Measurements from ENCODE around the gene C3orf20. TPM values are rescaled to one million over a fixed set of nuclear protein-coding genes. Genes with fewer than 3 reads are reported as not detected.
"Not testable (repeated sequence)": the region's sequence is repeated elsewhere in the genome, so short reads cannot be mapped to it uniquely, and the experiment has no call there.

The C3orf20 gene
- total RNA-seq, 2 experiments from 2014 or later = 0.08 TPM; not detected in 1

DNA sequence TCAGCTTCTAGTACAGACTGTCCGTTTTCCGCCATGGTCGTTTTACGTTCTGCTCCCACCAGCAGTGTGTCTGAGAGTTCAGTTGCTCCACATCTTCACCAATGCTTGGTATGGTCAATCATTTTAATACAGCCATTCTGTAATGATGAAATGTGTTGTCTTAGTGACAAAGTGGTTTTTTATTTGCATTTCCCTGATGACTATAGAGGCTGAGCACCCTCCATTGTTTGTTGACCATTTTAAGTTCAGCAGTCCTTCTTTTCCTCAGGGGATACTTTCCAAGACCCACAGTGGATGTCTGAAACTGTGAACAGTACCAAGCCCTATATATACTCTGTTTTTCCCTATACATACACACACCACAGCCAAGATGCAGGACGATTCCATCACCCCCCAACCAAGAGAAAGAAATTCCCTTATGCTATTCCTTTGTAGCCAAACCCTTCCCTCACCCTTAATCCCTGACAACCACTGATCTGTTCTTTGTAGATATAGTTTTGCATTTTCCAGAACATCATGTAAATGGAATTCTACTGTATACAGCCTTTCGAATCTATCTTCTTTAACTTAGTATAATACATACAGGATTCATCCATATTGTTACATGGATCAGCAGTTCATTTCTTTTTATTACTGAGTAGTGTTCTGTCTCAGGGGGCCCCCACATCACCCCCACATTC, 55.9 kb downstream of the C3orf20 start:
- ChIA-PET POLR2A (no interaction called here), CTCF (no interaction called here)

DNA sequence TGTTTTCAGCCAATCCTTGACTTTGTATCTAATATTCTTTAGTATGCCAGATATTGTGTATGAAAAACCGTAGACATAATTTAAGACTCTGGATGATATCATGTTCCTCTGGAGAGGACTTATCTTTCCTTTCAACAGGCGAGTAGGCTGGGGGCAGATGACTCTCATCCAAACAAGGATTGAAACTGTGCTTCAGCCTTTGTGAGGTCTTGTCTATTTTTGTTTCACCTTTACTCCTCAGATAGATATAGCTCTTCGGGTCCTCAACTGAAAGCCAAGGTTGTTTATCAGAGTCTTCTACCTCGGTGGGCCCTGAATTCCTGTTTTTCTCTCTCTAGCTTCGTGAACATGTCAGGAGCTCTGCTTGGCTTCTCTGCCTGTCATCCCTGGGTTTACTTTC, 66.0 kb downstream of the C3orf20 start:
- POLR2A ChIA-PET = no interaction called here
- CTCF ChIA-PET = no interaction called here

DNA sequence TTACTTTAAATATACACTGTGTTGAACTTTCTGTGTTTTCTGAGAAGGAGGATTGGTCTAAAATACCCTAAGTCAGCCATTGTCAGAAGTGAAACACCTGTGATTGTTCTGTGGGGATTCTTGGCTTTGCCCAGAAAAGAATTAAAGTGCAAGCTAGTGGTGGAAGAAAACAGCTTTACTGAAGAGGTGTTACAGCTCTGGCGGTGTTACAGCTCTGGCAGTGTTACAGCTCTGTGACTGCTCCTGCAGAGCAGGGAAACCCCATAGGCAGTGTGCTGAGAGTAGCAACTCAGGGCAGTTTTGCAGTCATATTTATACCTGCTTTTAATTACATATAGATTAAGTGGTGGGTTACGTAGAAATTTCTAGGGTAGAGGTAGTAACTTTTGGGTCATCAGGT, 66.6 kb downstream of the C3orf20 start:
- ChIA-PET CTCF (no interaction called here), POLR2A (no interaction called here)

DNA sequence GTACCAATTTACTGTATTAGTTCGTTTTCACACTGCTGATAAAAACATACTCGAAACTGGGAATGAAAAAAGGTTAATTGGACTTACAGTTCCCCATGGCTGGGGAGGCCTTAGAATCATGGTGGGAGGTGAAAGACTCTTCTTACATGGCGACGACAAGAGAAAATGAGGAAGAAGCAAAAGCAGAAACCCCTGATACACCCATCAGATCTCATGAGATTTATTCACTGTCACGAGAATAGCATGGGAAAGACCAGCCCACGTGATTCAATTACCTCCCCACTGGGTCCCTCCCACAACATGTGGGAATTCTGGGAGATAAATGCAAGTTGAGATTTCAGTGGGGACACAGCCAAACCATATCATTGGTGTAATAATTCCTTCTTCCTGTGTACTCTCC, 69.6 kb downstream of the C3orf20 start:
- ChIA-PET CTCF (no interaction called here), POLR2A (no interaction called here)

DNA sequence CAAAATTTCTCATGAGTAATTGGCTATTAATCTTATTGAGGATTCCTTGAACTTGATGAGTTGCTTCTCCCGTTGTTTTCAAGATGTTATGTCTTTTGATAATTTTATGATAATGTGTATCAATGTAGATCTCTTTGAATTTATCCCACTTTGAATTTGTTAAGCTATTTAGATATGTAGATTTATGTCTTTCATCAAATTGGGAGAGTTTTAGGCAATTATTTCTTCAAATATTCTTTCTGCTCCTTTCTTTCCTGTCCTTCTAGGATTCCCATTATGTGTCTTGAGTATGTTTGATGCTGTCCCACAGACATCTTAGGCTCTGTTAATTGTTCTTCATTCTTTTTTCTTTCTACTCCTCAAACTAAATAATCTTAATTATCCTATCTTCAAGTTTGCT, 75.7 kb downstream of the C3orf20 start:
- CTCF ChIA-PET = no interaction called here
- POLR2A ChIA-PET = no interaction called here

DNA sequence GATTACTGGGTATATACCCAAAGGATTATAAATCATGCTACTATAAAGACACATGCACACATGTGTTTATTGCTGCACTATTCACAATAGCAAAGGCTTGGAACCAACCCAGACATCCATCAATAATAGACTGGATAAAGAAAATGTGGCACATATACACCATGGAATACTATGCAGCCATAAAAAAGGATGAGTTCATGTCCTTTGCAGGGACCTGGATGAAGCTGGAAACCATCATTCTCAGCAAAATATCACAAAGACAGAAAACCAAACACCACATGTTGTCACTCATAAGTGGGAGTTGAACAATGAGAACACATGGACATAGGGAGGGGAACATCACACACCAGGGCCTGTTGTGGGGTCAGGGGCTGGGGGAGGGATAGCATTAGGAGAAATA, 78.0 kb downstream of the C3orf20 start:
- CTCF ChIA-PET, POLR2A ChIA-PET: not testable (repeated sequence)

DNA sequence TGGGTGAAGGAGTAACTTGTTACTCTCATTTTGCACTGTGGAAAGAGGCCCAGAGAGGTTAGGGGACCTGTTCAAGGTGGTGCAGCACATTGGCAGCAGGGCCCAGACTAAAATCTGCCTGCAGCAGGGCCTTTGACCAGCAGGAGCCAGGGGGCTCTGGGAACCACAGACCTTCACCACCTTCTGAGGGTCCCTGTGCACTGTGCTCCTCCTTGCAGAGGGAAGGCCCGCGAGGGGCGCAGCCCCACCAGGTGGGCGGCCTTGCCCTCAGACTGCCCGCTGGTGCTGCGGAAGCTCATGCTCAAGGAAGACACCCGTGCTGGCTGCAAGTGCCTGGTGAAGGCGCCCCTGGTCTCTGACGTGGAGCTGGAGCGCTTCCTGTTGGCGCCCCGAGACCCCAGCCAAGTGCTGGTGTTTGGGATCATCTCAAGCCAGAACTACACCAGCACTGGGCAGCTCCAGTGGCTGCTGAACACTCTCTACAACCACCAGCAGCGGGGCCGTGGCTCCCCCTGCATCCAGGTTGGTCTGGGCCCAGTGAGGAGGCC, 82.3 kb downstream of the C3orf20 start:
- POLR2A ChIA-PET = no interaction called here
- CTCF ChIA-PET = no interaction called here

DNA sequence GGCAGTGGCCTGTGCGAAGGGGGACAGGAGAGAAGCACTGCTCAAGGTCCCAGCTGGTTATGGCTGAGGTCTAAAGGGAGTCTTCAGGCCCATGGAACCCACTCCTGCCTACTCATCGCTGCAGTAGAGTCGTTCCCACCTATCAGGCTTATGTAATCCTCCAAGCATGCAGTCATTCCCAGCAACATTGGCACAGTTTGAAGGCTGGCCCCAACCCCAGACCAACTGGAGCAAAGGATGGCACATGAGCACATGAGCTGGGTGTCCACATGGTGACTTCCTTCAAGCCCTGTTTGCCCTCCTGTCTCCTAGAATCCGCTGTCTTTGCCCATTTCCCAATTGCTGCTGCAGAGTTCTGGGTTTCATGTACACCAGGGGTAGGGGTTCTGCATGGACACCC, 83.4 kb downstream of the C3orf20 start:
- ChIA-PET CTCF (no interaction called here), POLR2A (no interaction called here)

DNA sequence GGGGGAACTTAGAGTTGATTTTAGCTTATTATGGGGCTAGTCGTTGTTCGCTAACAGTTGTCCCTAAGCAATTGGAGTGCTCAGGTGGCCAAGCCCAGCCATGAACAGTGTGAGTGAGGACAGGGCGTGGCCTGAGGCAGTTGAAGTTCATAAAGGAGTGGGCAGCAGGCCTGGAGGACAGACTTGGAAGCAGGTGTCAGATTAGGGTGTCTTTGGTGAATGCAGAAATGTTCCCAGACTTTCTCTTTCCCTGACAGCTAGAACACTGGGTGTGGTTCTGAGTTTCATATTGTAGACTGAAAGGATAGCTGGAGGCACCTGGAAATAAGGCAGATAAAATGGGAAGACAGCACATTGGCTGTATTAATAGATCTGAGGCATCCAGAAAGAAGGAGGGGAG, 84.0 kb downstream of the C3orf20 start:
- ChIA-PET POLR2A (no interaction called here), CTCF (no interaction called here)

DNA sequence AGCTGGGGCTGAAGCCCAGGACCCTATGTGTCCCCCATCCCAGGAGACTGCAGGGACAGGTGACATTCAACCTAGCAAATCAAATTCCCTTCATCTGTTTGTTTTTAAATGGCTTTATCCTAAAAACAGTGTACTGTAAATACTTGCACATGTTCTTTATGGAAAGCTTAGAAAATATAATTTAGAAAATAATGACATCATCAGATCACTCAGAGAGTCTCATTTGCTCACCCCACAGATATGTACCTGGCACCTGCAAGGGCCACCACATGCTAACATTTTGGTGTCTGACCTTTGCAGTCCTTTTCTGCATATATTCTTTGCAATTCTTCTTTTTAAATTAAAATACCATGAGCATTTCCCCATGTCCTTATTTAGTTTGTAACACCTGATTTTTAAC, 85.2 kb downstream of the C3orf20 start:
- ChIA-PET CTCF (no interaction called here), POLR2A (no interaction called here)

DNA sequence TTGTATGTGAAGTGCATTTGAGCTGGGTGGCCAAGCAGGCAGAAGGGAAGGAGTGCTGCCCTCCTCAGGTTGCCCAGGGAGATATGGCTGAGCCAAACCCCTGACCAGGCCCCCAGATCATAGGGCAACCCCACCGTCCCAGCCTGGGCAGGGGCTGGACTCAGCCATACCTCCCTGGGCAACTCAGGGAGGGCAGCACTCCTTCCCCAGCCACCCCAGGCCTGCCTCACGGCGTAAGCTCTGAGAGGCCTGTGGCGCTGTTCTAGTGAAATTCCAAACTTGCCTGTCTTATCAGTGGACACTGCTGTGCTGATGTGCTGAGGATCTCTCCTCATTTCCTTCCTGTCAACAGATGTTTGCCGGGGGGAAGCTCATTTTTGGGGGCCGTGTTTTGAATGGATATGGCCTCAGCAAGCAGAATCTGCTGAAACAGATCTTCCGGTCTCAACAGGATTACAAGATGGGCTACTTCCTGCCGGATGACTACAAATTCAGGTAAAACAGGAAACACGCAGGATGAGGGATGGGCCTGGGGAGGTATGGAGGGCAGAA, 86.3 kb downstream of the C3orf20 start:
- ChIA-PET POLR2A (no interaction called here), CTCF (interaction anchor here (1.0 kb wide), 1 partner anchor 36 kb away, joined by 3 read pairs; no protein-coding TSS in a partner anchor)

DNA sequence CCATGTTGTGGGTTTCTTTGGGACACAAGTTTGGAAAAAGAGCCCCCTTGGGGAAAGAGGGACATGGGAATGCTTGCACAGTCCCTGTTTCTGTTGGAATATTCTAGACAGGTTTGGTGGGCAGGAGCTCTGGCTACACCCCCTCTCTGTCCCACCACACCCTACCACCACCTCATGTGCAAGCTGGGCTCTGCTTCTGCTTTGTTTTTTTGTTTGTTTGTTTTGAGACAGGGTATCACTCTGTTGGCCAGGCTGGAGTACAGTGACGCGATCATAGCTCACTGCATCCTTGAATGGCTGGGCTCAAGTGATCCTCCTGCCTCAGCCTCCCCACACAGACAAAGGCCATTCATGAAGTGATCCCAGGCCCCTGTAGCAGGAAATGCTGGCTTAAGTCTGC, 86.9 kb downstream of the C3orf20 start:
- CTCF ChIA-PET = interaction anchor here (1.0 kb wide), 1 partner anchor 37 kb away, joined by 3 read pairs; no protein-coding TSS in a partner anchor
- POLR2A ChIA-PET = no interaction called here

DNA sequence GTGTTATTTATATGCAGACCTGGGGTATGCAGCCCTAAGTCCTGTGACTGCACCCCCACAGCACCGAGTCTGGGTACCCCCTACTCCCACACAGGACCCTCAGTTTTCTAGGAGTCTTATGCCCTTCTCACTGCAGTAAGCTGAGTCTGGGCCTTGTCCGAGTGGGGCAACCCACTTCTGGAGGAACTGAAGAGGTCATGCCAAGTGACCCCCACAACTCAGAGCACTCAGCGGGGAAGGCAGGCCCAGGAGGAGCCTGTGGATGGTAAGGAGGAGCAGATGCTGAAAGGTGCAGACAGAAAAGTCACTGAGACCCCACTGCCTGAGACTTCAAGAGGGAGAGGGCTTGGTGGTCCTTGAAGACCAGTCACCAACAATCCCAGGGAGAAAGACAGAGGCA, 87.8 kb downstream of the C3orf20 start:
- POLR2A ChIA-PET = no interaction called here
- CTCF ChIA-PET = no interaction called here

DNA sequence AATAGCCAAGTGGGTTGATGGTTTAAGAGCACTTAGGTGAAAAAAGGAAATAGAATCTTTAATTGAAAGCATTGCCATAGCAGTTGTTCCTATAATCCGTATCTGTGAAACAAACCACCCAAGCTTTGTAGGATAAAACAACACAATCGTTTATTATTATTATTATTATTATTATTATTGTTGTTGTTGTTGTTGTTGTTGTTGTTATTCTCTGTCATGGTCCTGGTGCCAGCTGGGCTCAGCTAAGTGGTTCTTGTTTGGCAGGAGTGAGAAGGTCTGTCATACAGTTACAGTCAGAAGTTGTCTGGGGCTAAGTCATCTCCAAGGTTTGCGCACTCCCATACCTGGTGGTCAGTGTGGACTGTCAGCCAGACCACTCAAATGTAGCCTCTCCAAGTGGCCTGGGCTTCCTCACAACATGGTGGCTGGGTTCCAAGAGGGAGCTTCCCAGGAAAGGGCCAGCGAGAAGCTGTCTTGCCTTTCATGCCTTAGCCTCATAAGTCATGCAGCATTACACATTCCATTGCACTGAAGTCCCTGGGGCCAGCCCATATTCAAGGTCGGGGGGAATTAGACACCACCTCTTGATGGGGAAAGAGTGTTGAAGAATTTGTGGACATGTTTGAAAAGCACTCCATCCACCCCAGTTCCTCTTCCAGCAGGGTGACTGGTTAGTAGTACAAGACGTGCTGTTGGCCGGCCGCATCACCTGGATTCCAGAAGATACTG, 89.6 kb downstream of the C3orf20 start:
- POLR2A ChIA-PET = no interaction called here
- CTCF ChIA-PET = no interaction called here

DNA sequence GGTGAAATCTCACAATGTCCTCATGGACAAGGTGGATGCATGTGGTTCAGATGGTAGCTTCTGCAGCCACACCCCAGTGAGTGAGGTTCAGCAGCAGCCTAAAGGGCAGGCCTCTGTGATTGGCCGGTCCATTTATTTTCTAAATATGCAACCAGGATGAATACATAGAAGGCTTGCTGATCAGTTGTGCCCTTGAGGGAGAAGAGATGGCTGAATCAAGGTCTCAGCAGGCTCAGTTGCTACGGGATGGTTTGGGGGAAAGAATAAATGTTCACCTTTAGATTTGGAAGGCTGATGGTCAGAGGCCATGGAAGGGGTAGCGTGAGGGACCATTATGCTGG, 90.1 kb downstream of the C3orf20 start:
- CTCF ChIA-PET = no interaction called here

DNA sequence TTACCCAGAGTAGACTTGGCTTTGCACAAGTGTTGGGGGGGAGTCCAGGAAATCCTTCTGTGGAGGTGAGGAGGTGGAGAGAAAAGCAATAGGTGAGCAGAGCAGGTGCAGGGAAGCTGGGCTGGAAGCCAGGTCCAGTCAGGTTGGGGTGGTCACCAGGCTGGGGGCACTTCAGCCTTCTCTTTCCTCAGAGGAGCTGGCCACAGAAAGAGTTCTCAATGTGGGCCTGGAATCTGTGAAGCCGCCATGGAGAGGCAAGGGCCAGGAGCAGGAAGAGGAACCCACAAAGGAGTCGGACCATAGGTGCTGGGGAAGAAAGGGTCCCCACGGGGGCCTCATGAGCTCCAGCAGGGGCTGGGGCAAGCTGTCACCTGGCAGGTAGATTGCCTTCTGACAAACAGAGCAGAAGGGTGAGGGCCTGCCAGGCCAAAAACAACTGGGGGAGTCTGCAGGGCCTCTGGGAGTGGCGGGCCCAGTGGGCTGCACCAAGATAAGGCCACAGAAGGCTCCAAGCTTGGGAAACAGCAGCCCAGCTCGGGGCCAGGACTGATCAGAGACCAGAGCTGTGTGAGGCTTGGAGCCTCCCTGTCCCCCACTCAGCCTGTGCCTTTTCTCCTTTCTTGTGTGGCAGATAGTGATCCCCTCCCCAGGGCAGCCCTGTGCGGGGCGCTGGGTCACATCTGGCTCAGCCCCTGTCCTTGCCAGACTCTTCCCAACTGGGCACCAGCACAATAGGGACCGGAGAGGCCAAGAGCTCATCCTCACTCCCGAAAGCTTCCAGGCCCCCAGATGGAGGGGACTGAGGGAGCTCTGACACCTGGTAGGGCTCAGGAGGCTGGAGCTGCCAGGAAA, 90.9 kb downstream of the C3orf20 start:
- ChIA-PET CTCF (no interaction called here), POLR2A (no interaction called here)

More for the DNA sequence above, 90.1 kb downstream of the C3orf20 start:
- POLR2A ChIA-PET = no interaction called here

DNA sequence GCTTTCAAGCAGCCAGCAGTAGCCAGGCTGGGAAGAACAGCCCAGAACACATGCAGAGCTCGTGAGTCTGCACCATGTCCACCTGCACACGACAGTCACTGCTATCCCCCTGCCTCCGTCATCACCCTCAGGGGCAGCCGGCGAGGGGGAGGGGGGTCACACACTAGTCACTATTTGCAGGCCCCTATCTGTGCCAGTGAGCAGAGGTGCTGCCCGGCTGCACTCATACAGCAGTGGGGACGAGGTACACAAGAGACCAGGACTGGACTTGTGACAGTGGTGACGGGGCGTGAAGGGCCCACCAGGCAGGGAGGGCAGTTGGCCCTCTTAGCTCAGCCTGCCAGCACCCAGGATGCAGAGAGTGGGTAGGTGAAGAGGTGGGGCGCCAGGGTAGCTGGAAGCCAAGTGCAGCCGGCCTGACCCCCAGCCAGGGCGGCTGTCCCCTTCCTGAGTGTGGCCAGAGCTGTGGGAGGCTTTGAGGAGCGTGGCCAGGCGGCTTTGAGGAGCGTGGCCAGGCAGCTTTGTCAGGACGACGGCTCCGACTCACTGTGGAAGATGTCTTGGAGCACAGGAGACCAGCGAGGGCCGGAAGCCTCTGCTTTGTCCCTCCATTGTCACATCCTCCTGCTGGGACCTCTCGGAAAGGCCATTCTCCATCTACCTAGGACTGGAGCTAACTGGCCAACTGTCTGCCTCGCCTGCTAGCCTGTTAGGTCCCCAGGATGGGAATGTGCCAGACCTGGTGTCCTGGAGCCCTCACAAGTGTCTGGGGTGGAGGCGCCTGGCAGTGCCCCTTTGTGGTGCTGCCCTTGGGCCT, 91.7 kb downstream of the C3orf20 start:
- ChIA-PET POLR2A (no interaction called here), CTCF (no interaction called here)

DNA sequence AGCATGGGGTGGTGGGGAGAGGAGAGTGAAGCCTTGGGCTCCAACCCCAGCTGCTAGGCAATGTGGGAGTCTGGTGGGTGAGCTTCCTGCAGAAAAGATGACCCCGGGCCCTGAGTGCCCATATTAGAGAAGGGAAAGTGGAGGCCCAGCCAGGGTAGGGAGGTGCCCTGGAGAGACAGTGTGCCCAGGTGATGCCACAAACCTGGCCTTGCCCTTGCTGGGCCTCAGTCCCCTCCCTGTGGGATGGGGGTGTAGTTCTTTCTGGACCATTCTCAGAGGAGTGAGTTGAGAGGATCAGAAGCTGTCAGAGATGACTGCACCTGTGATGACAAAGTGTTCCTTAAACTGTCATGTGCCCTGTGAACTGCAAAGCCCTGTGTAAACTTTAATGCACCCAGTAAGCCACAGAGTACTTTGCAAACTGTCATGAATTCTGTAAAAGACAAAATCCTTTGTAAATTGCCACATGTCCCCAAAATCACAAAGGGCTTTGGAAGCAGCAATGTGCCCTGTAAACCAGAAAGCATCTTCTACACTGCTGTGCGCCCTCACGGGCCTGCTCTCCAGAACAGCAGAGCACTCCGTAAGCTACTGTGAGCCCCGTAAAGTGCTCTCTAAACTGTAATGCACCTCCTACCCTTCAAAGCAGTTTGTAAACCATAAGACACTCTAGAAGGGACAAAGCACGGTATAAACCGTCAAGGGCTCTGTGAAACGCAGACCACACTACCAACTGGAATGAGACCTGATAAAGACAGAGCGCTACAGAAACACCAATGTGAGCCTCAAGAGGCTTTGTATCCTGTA, 92.5 kb downstream of the C3orf20 start:
- CTCF ChIA-PET = no interaction called here
- POLR2A ChIA-PET = no interaction called here

DNA sequence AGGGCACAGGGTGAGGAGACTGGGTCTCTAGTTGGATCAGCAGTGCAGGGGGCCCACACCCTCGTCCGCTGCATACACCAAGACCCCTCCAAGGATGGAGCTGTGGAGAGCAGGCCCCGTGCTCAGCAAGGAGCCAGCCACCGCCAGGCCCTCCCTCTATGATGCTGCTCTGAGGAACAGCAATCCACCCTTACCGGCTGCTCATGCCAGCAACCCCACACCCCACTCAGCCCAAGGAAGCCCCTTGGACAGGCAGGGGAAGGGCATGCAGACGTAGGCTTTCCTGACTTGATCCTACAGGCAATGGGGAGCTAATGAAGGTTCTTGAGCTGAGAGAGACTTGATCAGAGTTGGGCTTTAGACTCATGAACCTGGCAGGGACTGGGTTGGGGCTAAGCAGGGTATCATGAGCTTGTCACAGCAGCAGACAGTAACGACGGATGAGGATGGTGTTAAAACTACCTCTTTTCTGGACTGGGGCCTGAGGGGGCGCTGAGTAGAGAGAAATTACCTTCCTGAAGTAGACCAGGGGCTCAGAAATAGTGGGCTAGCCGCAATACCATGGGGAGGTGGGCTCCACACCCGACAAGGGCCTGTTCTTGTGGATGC, 93.3 kb downstream of the C3orf20 start:
- CTCF ChIA-PET = no interaction called here
- POLR2A ChIA-PET = no interaction called here
